Mesendoderm (in vitro differentiated cells): Measurements from ENCODE around the gene GRK4.

Experiments used
- DNase-seq: peaks from one replicate; pipeline ENCODE4 v3.0.0; 2013
- H2AK5ac ChIP-seq: 2 replicates; pipeline ENCODE4 v1.6.1; 2013; ENCODE audit warnings: low read length, inconsistent platforms
- H2BK120ac ChIP-seq: 2 replicates; pipeline ENCODE4 v1.6.1; 2013; ENCODE audit warnings: low read depth, mild to moderate bottlenecking, low read length, moderate library complexity, mixed read lengths
- H2BK15ac ChIP-seq: replicated peaks from 2 replicates; pipeline ENCODE4 v1.6.1; 2013; ENCODE audit warnings: low read depth, mild to moderate bottlenecking, moderate library complexity
- H2BK5ac ChIP-seq: 2 replicates; pipeline ENCODE4 v1.6.1; 2013; ENCODE audit warnings: low read length, inconsistent platforms
- H3K18ac ChIP-seq: 2 replicates; pipeline ENCODE4 v1.6.1; 2013; ENCODE audit warnings: mild to moderate bottlenecking, low read length, mixed read lengths
- H3K23ac ChIP-seq: one replicate; pipeline ENCODE4 v1.6.1; 2013; ENCODE audit warnings: low read length
- H3K27ac ChIP-seq: 2 replicates; pipeline ENCODE4 v1.5.1; 2013; ENCODE audit warnings: low read depth, mild to moderate bottlenecking, inconsistent platforms, low read length, moderate library complexity
- H3K27me3 ChIP-seq: 2 replicates; pipeline ENCODE4 v1.6.1; 2013; ENCODE audit warnings: low read length, control low read depth, mild to moderate bottlenecking, inconsistent platforms; ENCODE audit not compliant: insufficient read depth, poor library complexity
- H3K36me3 ChIP-seq: 2 replicates; pipeline ENCODE4 v1.6.1; 2013; ENCODE audit warnings: low read length, inconsistent platforms; ENCODE audit not compliant: control insufficient read depth, insufficient read depth
- H3K4ac ChIP-seq: one replicate; pipeline ENCODE4 v1.6.1; 2013; ENCODE audit warnings: low read depth, mild to moderate bottlenecking, low read length, moderate library complexity
- H3K4me1 ChIP-seq: 2 replicates; pipeline ENCODE4 v1.6.1; 2013; ENCODE audit warnings: low read depth, low read length, inconsistent platforms; ENCODE audit not compliant: control insufficient read depth
- H3K4me2 ChIP-seq: 2 replicates; pipeline ENCODE4 v1.6.1; 2013; ENCODE audit warnings: low read length
- H3K4me3 ChIP-seq: 2 replicates; pipeline ENCODE4 v1.5.1; 2013; ENCODE audit warnings: mild to moderate bottlenecking, low read length
- H3K56ac ChIP-seq: one replicate; pipeline ENCODE4 v1.6.1; 2013; ENCODE audit warnings: low read length
- H3K79me1 ChIP-seq: 2 replicates; pipeline ENCODE4 v1.6.1; 2013; ENCODE audit warnings: low read length, inconsistent platforms
- H3K79me2 ChIP-seq: 2 replicates; pipeline ENCODE4 v1.6.1; 2013; ENCODE audit warnings: mild to moderate bottlenecking, low read length; ENCODE audit not compliant: control insufficient read depth, insufficient read depth
- H3K9ac ChIP-seq: 2 replicates; pipeline ENCODE4 v1.6.1; 2013; ENCODE audit warnings: low read length, inconsistent platforms
- H4K5ac ChIP-seq: one replicate; pipeline ENCODE4 v1.6.1; 2013; ENCODE audit warnings: low read length
- H4K8ac ChIP-seq: one replicate; pipeline ENCODE4 v1.6.1; 2013; ENCODE audit warnings: low read depth, mild to moderate bottlenecking, control low read depth, low read length, moderate library complexity
- WGBS: extraction: QIAGEN DNeasy Blood & Tissue Kit; methylation state at CpG from one replicate; pipeline ENCODE4 v1.1.7; 2013; ENCODE audit warnings: low lambda C conversion rate, missing lambda C conversion rate; ENCODE audit not compliant: insufficient coverage; ENCODE audit errors: extremely low coverage; 5-methylcytosine and 5-hydroxymethylcytosine counted together

The GRK4 gene

DNA sequence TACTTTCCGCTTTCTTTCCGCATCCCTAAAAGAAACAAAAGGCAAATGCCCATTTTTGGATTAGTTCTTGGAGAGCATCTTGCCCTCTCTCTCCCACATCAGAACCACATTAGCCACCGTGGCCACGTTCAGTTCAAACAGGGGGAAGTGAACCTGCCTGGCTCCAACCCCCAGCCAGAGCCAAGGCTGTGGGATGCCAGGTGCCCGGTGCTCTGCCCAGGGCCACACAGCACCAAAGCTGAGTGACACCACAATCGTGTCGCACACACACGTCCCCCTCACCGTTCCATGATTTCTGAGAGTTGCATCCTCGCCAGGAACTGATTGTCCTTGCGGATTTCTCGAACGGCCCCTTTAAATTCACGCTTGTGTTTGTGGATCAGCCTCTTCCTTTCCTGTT is 24.5 kb upstream of the GRK4 start:
- no peak overlapping the region for H3K4me3 ChIP-seq
- peaks cover 4% of the 10 kb centered on the region for H3K79me2 ChIP-seq
- H3K9ac ChIP-seq = no peak overlapping the region
- H2AK5ac ChIP-seq = no peak overlapping the region
- peaks cover 11% of the 10 kb centered on the region for H3K79me1 ChIP-seq
- no peak overlapping the region for H2BK15ac ChIP-seq
- no peak overlapping the region for H4K8ac ChIP-seq
- no CpG with 5 or more reads among the region's 14 CpGs for WGBS
- H2BK120ac ChIP-seq = no peak overlapping the region
- H3K4ac ChIP-seq = no peak overlapping the region
- H3K23ac ChIP-seq = no peak overlapping the region
- H4K5ac ChIP-seq = no peak overlapping the region
- no peak overlapping the region for H3K4me2 ChIP-seq
- peaks cover 27% of the 10 kb centered on the region for H3K36me3 ChIP-seq
- no peak for DNase-seq
- H2BK5ac ChIP-seq = no peak overlapping the region
- H3K27ac ChIP-seq = no peak overlapping the region
- no peak overlapping the region for H3K56ac ChIP-seq
- H3K4me1 ChIP-seq = peaks cover 2% of the 10 kb centered on the region
- no peak overlapping the region for H3K18ac ChIP-seq
- H3K27me3 ChIP-seq = no peaks in the 10 kb centered on the region

DNA sequence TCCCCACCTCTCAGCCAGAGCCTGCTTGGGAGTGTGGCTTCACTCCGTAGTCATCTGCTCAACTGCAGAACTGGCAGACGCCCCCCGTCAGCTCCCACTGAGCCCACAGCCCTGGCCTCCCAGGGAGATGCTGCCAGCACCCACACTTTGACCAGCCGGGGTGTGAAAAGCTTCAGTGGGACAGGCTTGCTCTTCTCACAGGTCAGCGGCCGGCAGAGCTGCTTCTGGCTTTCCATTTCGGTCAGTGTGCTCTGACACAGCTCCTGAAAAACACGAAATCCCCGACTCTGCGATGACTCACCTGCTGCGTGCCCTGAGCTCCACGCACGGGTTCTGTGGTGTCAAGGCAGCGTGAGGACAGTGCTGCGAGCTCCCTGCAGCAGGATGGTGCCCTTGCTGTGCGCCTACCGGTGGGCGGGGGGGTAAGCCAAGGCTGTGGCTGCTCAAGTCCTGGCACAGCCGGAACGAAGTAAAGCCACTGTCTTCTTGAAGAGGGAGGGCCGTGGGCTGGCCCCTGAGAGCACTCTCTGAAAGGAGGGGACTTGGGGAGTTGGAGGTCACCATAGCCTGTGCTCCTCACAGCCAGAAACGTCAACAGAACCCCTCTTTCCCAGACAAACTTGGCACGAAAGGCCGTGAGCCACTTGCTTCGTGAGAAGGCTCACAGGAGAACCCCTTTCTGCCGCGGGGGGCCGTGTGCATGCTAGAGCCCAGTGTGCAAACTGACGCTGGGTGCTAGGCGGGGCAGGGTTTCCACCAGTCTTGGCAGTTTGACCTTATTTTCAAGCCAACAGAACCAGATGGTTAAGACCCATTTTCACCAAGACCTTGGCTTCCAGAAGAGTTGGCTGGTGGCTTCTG is 23.8 kb upstream of the GRK4 start:
- Histone ChIP-seq H3K4me2 (no peak overlapping the region), H3K79me2 (peaks cover 4% of the 10 kb centered on the region), H3K4me1 (peaks cover 2% of the 10 kb centered on the region), H3K9ac (no peak overlapping the region), H4K5ac (no peak overlapping the region), H3K27ac (no peak overlapping the region), H3K36me3 (peaks cover 27% of the 10 kb centered on the region), H2BK5ac (no peak overlapping the region), H2BK15ac (no peak overlapping the region), H3K79me1 (peaks cover 11% of the 10 kb centered on the region), H3K56ac (no peak overlapping the region), H2AK5ac (no peak overlapping the region), H3K18ac (no peak overlapping the region), H3K27me3 (no peaks in the 10 kb centered on the region), H4K8ac (no peak overlapping the region), H2BK120ac (no peak overlapping the region), H3K4ac (no peak overlapping the region), H3K4me3 (no peak overlapping the region), H3K23ac (no peak overlapping the region)
- no CpG with 5 or more reads among the region's 30 CpGs for WGBS
- no peak for DNase-seq

DNA sequence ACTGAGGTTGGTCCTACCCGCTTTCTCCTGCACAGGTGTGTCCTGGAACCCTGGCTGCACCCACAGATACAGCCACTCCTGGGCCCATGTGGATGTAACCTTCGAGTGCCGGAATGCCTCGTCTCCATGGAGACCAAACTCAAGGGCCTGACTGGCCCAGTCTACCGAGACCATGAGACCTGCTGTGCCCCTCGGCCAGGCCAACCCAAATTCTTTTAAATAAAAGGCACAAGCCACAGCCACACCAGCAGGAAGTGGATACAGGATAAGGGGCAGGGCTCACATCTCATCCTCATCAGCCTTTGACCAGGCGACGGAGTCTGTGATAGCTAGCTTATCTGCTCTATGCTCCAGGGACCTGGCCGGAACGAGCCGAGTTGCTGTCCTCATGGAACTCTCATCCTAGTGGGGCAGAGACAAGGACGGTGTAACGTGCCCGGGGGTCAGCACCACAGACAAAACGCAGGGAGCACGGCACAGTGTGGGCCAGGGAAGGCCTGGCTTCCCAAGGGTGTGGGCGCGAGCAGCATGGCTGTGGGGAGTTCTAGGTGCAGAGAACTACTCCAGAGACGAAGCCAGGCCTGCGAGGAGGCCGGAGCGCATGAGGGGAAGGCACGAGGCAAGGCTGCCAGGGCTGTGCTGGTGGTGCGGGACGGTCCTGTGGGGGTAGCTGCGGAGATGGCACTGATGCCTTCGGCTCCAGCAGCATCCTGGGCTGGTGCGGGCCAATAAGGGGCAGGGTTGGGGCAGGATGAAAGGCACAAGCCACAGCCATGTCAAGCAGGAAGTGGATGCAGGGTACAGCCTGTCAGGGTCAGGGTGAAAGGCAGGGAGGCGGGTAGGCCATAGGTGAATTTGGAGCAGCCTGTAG is 22.9 kb upstream of the GRK4 start:
- Histone ChIP-seq H4K5ac (no peak overlapping the region), H4K8ac (no peak overlapping the region), H3K79me1 (peaks cover 5% of the 10 kb centered on the region), H3K23ac (no peak overlapping the region), H3K56ac (no peak overlapping the region), H3K4me2 (no peak overlapping the region), H3K79me2 (no peaks in the 10 kb centered on the region), H2BK120ac (no peak overlapping the region), H2BK15ac (no peak overlapping the region), H3K36me3 (peaks cover 27% of the 10 kb centered on the region), H3K27ac (no peak overlapping the region), H3K18ac (no peak overlapping the region), H2BK5ac (no peak overlapping the region), H3K4ac (no peak overlapping the region), H3K27me3 (no peaks in the 10 kb centered on the region), H3K9ac (no peak overlapping the region), H2AK5ac (no peak overlapping the region), H3K4me3 (no peak overlapping the region), H3K4me1 (peaks cover 2% of the 10 kb centered on the region)
- no CpG with 5 or more reads among the region's 29 CpGs for WGBS
- no peak for DNase-seq

DNA sequence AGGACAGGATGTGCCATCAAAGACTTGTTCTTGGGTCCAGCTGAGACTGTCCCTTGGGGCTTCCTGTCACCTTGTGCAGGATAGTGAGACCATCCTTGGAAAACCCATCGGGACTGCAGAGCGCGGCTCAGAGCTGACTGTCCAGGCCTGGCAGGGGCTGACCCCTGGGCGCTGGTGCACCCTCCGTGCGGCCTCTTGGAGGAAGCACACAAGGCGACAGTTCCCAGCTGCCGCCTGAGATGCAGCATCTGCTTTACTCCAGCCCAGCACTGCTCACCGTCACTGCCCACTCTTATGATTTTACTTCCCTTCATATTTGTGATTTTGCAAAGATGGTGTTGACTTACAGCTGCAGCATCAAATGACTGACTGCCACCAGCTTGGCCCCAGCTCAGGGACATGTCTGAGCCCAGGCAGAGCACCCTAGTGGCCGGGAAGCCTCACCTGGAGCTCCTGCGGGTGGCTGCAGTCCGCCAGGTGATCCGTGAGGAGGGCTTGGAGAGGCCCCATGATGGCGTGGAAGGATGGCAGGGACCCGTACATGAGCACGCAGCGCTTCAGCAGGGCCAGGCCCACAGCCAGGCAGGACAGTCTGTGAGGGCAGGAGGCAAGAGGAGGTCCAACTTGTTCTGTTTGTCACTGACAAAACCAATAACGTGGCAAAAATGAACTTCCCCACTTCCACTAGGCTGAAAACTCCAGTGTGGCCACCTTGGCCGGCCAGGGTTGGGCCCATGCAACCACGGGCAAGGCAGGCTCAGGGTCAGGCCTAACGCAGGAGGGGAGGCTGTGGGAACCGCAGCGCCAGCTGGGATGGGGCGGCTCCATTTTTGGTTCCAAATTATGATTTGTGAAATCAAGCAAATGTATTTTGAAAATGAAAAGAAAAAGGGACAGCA is 22.0 kb upstream of the GRK4 start:
- no peak overlapping the region for H2AK5ac ChIP-seq
- H2BK5ac ChIP-seq = no peak overlapping the region
- H3K56ac ChIP-seq = no peak overlapping the region
- H4K5ac ChIP-seq = no peak overlapping the region
- H3K4me2 ChIP-seq = no peak overlapping the region
- H3K4me3 ChIP-seq = no peak overlapping the region
- H3K79me2 ChIP-seq = no peaks in the 10 kb centered on the region
- no peak for DNase-seq
- H3K79me1 ChIP-seq = peaks cover 4% of the 10 kb centered on the region
- H2BK120ac ChIP-seq = no peak overlapping the region
- H3K4ac ChIP-seq = no peak overlapping the region
- H2BK15ac ChIP-seq = no peak overlapping the region
- no peak overlapping the region for H3K18ac ChIP-seq
- no peak overlapping the region for H4K8ac ChIP-seq
- no peaks in the 10 kb centered on the region for H3K27me3 ChIP-seq
- H3K9ac ChIP-seq = no peak overlapping the region
- no peak overlapping the region for H3K27ac ChIP-seq
- H3K23ac ChIP-seq = no peak overlapping the region
- WGBS = no CpG with 5 or more reads among the region's 24 CpGs
- no peaks in the 10 kb centered on the region for H3K4me1 ChIP-seq
- peaks cover 30% of the 10 kb centered on the region for H3K36me3 ChIP-seq

DNA sequence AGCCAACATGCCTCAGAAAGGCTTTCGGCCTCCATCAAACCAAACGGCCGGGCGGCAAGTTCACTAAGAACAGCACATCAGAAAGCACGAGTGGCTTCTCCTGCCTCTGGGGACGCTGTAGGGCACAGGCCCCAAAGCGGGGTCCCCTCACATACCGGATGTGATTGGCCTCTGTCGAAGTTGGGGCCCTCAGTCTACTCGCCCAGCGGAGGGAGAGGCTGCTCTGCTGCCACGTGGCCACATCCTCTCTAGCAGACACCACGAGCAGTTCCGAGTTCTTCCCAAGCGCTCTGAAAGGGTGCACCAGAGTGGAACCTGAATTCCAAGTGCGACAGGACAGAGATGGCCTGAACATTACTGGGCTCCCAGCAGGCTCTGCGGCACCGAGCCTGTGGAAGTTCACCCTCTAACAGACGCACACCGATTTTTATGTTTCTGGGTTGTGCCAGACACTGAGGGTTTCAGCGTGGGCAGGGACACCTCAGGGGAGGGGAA is 21.3 kb upstream of the GRK4 start:
- no peak for DNase-seq
- H3K36me3 ChIP-seq = peaks cover 36% of the 10 kb centered on the region
- H3K79me1 ChIP-seq = peaks cover under 1% of the 10 kb centered on the region
- H3K9ac ChIP-seq = no peak overlapping the region
- no peak overlapping the region for H4K8ac ChIP-seq
- no peak overlapping the region for H3K4ac ChIP-seq
- H3K27ac ChIP-seq = no peak overlapping the region
- no peak overlapping the region for H2BK5ac ChIP-seq
- no peak overlapping the region for H2AK5ac ChIP-seq
- H2BK15ac ChIP-seq = no peak overlapping the region
- no peak overlapping the region for H3K4me2 ChIP-seq
- no peak overlapping the region for H2BK120ac ChIP-seq
- H3K23ac ChIP-seq = no peak overlapping the region
- H3K56ac ChIP-seq = no peak overlapping the region
- no CpG with 5 or more reads among the region's 21 CpGs for WGBS
- no peak overlapping the region for H4K5ac ChIP-seq
- no peaks in the 10 kb centered on the region for H3K79me2 ChIP-seq
- H3K4me3 ChIP-seq = no peak overlapping the region
- H3K4me1 ChIP-seq = no peaks in the 10 kb centered on the region
- no peaks in the 10 kb centered on the region for H3K27me3 ChIP-seq
- no peak overlapping the region for H3K18ac ChIP-seq
